HT-29 (cell line): ENCODE measurements around the gene GRM2. TPM values are rescaled to one million over a fixed set of nuclear protein-coding genes. Genes with fewer than 3 reads are reported as not detected.

Experiments
- DNase-seq: peaks from one replicate; pipeline ENCODE4 v3.0.0-alpha.2; 2015; ENCODE audit warnings: low spot score
- total RNA-seq: library from RNA; depleted of rRNA; stranded (reverse); fragments of >200 nt; shearing (Covaris generic); gene quantifications from 2 replicates; pipeline ENCODE4 v1.2.3, GENCODE V29; 2014

GRM2 gene
- total RNA-seq, 1 experiment from 2014 or later = not detected

DNA sequence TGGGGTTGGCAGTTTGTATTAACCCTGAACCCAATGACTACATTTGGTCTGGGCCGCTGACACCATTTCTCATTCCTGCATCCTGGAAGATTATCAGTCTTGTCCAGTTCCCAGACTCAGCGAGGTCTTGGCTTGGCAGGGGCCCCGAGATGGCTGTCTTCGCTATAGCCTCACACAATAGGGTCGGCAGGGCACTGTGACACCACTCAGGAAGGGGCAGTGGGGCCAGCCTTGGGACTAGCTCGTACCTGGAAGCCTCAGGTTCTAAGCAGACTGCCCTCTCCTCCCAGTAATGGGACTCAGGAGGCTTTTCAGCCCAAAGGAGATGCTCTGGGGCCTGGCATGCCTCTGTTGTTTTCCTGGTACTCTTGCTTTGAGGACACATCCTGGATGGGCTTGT is 26.7 kb upstream of the GRM2 start:
- no peak for DNase-seq

DNA sequence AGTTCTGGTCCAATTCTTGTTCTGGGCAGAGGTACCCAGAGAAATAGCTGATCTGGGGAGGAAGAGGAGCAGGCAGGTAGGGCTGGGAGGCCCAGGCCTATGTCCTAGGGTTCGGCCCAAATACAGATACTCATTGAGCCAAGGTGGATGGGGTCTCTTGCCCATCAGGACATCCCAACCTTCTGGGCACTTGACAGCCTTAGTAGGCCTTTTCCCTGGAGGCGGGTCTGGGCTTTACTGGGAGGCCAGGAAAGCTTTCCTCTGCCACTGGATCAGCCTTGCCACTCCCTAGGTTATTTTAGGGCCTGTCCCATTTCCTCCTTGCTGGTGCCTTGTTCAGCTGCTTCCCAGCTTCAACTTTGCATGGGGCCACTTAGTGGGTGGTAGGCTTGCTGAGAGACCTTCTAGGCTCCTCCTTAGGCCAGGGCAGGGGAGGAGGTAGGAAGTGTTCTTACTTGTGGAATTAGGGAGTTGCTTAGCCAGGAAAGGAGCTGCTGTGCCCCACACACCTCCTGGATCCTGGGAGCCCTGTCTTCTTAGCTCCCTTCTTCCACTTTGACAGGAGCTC is 26.1 kb upstream of the GRM2 start:
- no peak for DNase-seq

DNA sequence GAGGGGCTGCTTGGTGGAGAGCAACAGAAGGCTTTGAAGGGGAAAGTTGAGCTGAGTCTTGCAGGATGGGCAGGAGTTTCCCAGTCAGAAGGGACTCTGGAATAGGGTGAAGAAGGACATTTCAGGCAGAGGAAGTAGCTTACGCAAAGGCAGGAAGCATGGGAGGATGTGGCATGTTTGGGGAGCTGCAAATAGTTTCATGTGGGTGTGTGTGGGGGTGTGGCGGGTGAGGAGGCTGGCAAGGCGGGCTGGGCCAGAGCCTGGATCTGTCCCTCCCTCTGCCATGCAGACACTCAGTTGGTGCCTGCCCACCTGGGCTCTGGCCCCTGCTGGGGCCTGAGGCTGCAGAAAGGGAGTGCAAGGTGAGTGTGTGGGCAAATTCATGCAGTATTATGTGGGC is 25.4 kb upstream of the GRM2 start:
- DNase-seq = no peak

DNA sequence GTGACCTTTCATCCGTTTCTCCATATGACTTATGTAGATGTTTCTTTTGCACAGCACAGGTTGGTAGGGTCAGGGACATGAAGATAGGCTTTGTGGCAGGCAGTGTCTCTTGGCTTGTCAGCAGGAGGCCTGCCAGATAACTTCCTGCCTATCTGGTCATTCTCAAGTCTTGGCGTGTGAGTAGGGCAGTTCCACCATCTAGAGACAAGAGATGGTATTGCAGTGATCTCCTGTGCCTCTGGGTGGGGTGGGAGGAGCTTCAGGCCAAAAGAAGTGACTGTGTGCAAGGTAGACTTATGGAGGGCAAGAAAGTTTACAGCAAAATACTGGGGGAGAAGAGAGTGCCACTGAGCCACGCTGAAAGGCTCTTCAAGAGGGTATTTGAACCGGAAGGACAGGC is 24.8 kb upstream of the GRM2 start:
- peak; percentile 80 for DNase-seq

DNA sequence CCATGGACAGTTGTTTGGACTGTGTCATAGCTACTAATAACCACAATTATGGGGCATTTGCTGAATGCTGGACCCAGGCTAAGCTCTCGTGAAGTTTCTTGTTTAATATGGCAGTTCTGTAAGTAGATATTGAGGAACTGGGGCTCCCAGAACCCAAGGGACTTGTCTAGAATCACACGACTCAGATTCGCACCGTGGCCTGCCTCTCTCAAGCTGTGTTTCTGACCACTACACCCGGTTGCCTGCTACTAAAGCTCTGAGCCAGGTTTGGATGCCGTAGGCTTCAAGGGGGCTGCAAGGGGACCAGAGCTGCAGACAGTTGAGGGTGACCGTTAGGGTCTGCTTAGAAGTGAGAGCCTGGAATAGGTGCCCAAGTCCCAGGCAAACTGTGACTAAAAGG is 24.3 kb upstream of the GRM2 start:
- DNase-seq = no peak

DNA sequence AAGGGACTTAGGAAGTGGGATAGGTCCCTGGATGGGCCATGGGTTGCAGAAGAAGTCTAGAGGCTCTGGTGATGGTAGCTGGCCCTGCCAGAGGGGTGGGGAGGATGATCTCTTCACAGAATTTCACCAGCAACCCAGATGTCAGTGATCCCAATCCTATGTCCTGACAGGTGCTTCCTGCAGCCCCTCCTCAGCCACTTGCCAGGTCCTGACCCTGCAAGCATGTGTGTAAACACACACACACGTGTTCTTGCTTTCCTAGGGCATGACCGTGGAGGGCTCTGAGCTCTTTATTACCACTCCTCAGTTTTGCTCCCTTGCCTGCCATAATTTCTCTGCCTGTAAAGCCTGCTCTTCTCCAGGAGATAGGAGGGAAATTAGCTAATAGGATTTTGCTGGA is 23.3 kb upstream of the GRM2 start:
- no peak for DNase-seq

DNA sequence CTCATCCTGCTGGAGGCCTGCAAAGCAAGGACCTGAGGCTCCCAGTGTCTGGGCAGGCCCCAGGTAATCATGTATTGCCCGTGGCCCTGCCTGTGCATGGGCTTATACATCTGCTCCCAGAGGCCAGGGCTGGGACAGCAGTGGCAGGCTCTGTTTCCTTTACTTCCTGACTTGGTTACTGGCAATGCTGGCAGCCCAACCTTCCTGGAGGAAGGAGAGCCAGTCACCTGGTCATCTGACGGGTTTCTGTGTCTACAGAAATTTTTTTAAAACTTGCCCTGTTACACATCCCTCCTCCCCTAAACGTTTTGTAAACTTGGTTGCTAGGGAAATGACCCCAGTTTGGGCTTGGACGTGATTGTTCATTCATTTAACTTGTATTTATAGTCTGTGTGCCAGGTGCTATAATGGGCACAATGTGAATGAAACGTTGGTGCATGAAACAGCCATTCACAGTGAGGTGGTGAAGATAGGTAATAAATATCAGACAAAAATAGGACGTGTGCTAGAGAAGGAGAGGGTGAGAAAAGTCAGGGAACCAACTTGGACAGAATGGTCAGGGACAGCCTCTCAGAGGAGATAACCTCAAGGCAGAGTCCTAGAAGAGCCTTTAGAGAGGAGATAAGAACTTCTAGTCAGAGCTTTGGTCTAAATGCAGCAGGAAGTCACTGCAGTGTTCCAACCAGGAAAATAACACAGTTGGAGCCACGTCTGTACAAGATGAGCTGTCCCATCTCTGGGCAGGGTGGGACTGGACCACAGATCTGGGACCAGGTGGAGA is 21.7 kb upstream of the GRM2 start:
- DNase-seq = no peak

DNA sequence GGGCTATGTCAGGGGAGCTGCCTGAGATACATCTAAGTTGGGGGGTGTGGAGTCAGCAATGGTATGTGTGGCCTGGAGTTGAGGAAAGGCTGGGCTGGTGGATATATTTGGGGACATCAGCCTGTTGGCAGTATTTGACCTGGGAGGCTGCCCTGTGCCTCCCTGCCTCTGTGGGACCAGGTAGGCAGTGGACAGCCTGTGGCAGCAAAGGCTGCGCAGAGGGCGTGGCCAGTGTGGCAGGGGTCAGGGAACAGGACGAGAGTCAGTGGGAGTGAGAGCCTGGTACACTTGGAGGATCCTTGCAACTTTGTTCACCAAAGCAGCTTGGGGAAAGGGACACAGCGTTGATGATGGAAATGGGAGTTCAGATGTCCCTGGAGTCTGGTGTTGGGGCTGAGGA is 20.8 kb upstream of the GRM2 start:
- DNase-seq = no peak

DNA sequence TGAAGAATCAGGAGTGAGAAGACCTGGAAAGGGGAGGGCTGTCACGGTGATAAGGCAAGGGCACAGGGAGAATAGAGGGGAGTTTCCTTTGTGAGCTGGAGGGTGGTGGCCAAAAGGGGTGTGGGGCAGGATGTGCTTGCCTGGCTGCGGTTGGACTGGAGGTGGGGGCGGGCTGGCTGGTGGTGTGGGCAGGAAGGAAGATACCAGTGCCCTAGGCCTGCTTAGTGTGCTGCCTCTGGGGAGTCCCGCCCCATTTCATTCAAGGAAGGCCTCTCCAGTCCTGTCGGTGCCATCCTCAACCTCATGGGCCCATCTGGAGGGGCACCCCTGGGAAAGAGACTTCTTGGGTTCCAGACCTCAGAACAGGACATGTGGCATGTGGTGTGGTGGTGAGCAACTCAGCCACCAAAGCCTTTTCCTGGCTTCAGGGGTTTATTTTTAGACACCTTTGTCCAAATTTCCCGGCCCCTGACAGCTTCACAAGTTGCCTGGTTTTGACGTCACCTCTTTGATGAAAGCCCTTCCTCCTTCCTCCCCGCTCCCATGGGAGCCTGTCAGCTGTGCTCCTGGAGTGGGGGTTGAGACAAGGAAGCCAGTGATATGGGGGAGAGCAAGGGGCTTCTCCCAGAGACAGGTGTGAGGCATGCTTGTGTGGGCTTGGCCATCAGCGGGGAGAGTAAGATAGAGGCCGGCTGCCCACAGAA is 20.2 kb upstream of the GRM2 start:
- no peak for DNase-seq

DNA sequence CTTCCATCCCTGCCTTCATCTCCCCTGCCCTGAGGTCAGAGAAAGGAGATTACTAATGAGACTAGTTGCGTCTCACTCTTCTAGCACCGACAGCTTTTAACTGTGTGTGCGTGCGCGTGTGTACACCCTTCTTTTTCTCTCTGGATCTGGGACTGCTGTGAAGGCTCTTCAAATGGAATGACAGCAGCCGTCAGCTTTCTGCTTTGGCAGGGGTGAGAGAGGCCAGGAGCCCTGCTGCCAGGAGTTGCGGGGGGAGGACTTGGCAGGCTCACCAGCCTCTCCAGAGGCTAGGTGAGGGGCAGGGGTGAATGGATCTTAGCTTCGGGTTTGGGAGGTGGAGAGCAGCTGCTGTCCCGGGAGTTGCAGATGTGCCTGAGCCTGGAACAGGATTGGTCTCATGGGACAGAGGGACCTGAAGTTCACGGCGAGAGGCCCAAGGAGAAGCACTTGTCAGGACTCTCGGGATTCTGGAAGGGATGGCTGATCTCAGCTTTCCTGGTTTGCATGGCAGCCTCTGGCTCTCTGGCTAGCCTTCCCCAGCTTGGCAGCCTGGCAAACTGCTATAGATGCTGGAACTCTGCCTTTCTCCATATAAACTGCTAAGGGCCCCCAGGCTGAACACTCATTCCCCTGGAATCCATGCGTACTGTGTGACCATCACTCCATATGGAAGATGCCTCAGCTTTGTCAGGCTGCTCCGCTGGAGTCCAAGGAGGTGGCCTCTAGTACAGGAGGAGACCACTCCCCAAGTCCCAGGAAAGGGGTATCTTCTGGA is 19.2 kb upstream of the GRM2 start:
- DNase-seq = no peak

DNA sequence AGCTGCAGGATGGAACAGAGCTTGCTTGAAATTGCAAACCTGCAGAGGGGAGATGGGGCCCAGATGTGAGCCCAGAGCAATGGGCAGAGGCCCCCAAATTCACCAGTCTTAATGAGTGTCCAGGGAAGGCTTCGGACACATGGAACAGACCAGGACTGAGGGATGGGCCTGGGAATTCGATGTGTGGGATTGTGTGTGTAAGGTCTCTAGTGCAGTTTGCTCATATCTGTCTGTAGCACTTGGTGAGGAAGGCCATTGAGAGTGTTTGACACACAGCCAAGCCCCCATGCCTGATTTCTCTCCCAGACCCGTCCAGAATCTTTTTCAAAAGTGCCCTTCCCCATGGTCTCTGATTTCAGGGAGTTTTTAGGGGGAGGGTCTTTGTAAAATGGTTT is 18.7 kb upstream of the GRM2 start:
- no peak for DNase-seq

DNA sequence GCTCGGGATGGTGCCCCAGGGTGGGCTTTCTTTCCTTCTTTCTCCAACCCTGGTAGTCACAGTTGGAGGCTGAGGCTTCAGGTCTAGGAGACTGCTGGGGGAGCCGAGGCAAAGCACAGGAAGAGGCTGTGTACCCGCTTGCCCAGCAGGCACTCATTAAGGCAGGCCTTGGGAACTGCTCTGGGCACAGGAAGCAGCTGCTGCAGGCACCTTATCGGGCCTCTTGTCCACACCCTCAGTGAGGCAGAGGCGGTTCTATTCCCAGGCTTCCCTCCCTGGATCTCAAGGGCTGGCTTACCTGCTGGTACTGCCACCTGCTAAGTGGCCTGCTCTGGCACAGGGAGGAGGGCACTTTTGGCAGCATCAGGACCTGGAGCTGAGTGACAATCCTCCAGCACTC is 15.8 kb upstream of the GRM2 start:
- no peak for DNase-seq

DNA sequence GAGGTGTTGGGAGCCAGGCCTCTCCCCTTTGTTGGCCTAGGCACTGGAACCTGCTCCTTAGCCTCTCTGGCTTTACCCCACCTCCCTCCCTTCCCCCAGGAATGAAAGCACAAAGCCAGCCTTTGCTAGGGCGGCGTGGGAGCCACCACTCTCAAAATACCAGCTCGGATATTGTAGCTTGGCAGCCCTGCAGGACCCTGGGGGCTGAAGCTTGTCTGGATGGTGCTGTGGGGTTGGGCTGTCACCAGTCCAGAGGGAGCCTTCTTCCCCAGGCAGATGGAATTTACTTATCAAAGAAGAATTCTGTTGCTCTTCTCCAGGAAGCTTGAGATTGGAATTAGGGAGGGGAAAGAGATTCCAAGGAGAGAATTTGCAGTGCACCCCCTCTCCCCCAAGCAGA is 14.9 kb upstream of the GRM2 start:
- DNase-seq = no peak

DNA sequence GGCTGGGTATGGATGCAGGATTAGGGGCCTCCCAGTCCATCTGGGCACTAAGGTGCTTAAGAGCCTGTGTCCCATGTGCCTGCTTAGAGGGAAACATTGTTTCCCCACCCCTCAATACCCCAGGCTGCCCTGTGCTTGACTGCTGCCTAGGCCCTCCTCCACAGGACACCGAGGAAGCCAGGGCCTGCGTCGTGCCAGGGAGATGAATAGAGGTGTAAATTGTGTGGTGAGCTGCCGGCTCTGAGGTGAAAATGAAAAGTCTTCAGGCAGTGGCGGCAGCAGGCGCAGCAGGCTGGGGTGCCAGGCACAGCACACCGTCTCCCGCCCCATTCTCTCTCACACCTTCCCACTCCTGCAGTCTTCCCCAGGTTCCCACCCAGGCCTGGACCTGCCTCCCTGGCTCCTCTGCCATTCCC is 13.9 kb upstream of the GRM2 start:
- no peak for DNase-seq

DNA sequence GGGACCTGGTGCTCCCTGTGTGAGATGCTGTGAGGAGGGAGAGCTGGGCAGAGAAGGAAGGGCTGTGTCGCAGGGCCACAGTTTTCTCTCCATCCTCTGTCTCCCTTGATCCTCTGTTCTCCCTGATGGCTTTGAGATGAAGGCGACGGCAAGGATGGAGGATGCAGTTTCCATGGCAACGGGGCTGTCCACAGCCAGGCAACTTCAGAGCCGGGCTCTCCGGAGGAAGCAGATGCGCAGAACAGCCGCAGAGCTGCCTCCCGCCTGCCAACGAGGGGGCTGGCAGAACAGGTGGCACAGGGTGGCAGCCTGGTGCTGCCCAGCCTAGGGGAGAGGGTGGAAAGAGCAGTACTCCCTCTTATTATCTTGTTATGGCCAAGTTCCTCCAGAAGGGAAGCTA is 9.9 kb upstream of the GRM2 start:
- DNase-seq = no peak

DNA sequence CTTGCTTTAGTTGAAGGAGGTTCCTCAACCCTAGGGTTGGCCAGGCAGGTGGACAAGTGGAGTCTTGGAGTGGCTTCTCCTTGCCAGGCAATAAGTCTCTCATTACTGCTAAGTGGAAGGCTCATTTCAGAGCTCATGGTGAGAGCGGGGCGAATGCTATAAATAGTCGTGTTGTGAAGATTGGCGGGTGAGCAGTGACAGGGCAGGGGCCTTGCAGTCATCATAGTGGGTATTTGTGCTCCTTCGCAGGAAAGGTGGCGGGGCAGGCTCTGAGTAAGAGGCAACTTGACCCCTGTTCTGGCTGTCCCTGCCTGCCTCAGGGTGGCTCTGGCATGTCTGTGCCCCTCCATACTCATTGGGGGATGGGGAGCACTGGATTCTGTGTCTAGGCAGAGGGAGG is 8.7 kb upstream of the GRM2 start:
- no peak for DNase-seq

DNA sequence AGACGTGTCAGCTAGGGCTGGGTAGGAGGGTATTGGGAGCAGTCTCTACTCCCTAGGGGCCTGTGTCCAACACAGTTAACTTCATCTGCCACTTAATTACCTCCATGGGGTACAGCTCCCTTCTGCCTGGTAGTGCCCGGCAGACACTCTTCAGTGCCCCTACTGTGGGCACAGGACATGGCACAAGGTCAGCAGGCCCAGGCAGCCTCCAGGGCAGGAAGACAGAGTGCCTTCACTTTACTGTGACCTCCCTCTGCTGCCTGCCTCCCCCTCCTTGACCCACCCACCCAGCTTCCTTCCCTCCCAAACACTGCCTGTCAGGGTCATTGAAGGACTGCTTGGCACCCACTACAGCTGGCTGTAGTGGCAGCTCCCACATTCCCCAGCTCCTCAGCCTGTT is 6.5 kb upstream of the GRM2 start:
- DNase-seq = no peak

DNA sequence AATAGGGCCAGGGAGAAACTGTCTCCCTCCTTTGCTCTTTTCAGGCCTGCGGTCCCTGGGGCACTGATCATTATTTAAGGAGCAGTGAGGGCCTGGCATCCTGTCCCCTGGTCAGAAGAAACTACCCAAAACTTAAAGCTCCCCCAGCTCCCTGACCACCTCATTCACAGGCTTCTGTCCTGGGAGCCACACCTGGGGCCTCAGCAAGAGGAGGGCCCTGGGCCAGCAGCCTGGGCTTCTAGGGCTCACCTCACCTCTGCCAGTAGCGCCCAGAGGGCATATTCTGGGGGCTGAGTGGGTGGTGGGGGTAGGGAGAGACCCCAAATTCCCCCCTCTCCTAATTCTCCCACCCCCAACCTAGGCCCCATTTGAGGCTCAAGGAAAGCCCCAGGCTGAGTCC is 4.7 kb upstream of the GRM2 start:
- no peak for DNase-seq

DNA sequence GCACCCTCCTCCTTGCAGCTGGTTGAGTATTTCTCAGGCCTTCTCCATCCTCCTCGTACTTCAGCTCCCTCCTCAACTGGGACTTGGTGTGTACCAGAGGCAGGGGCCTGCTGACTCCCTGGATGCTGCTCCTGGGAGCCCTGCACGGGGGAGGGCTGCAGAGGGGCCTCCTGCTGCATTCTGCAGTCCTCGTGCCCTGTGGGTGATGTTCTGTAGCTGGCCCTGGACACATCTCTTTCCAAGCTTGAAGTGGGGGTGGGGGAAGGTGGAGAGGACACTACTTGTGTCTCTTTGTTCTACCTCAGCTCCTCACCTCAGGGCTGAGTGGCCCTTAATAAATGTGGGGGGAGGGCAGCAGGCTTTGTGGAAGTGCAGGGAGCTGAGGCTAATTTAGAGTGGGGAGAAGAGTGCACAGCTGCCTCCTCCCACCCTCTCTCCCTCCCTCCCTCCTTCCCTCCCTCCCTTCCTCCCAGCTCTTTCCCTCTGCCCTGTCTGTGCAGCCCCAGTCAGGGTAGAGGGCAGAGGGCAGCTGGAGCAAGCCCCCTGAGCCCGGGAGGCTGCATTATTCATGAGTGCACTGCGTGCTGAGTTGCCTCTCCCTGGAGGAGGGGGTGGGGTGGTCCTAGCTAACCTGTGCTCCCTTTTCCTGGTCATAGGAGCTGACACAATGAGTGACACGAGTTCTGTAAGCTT is 3.7 kb upstream of the GRM2 start:
- DNase-seq = no peak

DNA sequence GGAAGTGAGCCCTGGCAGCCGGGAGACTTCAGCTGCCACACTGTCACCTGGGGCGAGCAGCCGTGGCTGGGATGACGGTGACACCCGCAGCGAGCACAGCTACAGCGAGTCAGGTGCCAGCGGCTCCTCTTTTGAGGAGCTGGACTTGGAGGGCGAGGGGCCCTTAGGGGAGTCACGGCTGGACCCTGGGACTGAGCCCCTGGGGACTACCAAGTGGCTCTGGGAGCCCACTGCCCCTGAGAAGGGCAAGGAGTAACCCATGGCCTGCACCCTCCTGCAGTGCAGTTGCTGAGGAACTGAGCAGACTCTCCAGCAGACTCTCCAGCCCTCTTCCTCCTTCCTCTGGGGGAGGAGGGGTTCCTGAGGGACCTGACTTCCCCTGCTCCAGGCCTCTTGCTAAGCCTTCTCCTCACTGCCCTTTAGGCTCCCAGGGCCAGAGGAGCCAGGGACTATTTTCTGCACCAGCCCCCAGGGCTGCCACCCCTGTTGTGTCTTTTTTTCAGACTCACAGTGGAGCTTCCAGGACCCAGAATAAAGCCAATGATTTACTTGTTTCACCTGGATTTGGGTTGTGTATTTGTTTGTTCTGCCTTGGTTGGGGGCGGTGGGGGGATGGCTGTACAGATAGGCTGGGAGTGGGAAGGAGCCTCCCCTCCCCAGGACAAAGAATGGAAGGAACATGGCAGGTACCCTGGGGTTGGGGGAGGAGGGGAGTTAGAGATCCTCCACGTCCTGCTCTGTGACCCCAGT is 2.9 kb upstream of the GRM2 start:
- no peak for DNase-seq

DNA sequence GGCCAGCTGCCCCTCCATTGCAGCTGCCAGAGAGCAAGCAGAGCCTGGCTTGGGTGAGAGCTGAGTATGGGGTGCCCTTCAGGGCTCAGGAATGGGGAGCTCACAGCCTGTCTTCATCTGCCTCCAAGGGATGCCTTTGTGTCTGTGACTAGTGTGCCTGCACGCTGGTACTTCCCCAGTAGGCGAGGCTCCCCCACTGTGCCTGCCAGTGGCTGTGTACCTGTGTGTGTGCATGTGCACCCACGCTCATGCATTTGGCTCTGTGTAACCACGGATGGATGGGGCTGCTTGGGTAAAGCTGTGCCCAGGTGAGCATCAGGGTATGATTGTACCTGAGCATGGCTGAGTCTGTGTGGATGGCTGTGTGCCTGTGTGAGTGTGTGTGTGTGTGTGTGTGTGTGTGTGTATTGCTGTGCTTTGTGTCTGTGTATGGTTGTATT is 2.3 kb upstream of the GRM2 start:
- DNase-seq = no peak
